ENCODE results near the gene CCDC85B.
"Not testable (repeated sequence)": the region's sequence is repeated elsewhere in the genome, so short reads cannot be mapped to it uniquely, and the experiment has no call there.

The CCDC85B gene

DNA sequence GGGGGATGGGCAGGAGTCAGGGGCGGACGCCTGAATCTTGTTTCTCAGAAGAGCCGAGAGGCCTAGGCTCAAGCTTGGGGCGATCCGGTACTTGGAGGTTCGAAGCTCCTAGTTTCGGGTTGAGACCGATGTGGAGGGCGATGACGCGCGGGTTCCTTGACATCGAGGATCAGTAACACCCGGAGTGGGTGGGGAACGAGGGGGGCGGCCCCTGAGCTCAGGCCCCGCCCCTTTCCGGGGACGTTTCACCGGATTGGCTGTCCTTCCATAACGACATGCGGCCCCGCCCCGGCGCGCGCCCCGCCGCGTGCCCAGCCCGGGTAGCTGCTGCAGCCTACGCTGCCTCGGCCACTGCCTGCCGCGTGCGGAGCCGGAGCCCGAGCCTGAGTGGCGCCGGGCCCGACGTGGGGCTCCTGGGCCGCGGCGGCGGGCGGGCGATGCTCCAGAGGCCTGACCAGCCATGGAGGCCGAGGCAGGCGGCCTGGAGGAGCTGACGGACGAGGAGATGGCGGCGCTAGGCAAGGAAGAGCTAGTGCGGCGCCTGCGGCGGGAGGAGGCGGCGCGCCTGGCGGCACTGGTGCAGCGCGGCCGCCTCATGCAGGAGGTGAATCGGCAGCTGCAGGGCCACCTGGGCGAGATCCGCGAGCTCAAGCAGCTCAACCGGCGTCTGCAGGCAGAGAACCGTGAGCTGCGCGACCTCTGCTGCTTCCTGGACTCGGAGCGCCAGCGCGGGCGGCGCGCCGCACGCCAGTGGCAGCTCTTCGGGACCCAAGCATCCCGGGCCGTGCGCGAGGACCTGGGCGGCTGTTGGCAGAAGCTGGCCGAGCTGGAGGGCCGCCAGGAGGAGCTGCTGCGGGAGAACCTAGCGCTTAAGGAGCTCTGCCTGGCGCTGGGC is at the start of gene CCDC85B:
TSS of gene CCDC85B (plus strand) at position 350 of the 895 bp plus-strand sequence. CDS start at position 461, 111 bp downstream.
- DNase-seq (ENCODE audit: low read depth): peak; percentile 68
- peak; percentile 17 for TF ChIP-seq CTCF (conservative IDR thresholded peaks at IDR 0.05; ENCODE audit: low read depth, low read length)
- peak within 1 kb of the TSS; percentile 68 for H3K4me3 ChIP-seq (ENCODE audit: low read length)

GRCh38 chr11:65842144-65842543 is 48.3 kb upstream of the CCDC85B start:
- TF ChIP-seq CTCF (conservative IDR thresholded peaks at IDR 0.05; ENCODE audit: low read depth, low read length): no peak
- no peak overlapping the region for H3K4me3 ChIP-seq (ENCODE audit: low read length)

GRCh38 chr11:65843811-65844210 is 46.7 kb upstream of the CCDC85B start:
- no peak for DNase-seq (ENCODE audit: low read depth)
- TF ChIP-seq CTCF (conservative IDR thresholded peaks at IDR 0.05; ENCODE audit: low read depth, low read length): no peak
- no peak overlapping the region for H3K4me3 ChIP-seq (ENCODE audit: low read length)

More at GRCh38 chr11:65842144-65842543, 48.3 kb upstream of the CCDC85B start:
- DNase-seq (ENCODE audit: low read depth): no peak

- TF ChIP-seq CTCF (conservative IDR thresholded peaks at IDR 0.05; ENCODE audit: low read depth, low read length): no peak
- no peak for DNase-seq (ENCODE audit: low read depth)
- H3K4me3 ChIP-seq (ENCODE audit: low read length): no peak overlapping the region
Observed at GRCh38 chr11:65844231-65844872, 46.1 kb upstream of the CCDC85B start.

DNA sequence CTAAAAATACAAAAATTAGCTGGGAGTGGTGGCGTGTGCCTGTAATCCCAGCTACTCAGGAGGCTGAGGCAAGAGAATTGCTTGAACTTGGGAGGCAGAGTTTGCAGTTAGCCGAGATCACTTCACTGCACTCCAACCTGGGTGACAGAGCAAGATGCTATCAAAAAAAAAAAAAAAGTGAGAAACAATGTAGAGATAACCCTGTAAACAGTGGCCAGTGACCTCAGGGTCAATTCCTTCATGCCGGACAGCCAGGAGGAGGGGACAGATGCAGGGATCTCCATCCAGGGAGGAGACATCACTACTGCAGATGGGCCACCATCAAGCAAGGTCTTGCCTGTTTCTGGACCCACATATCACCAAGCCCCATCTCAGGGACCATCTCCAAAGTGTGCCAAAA is 42.7 kb upstream of the CCDC85B start:
- no peak for DNase-seq (ENCODE audit: low read depth)
- no peak overlapping the region for H3K4me3 ChIP-seq (ENCODE audit: low read length)
- no peak for TF ChIP-seq CTCF (conservative IDR thresholded peaks at IDR 0.05; ENCODE audit: low read depth, low read length)

GRCh38 chr11:65848693-65849092 is 41.8 kb upstream of the CCDC85B start:
- not testable (repeated sequence) for H3K4me3 ChIP-seq (ENCODE audit: low read length); DNase-seq (ENCODE audit: low read depth)

GRCh38 chr11:65849366-65849765 is 41.1 kb upstream of the CCDC85B start:
- no peak overlapping the region for H3K4me3 ChIP-seq (ENCODE audit: low read length)
- TF ChIP-seq CTCF (conservative IDR thresholded peaks at IDR 0.05; ENCODE audit: low read depth, low read length): no peak
- no peak for DNase-seq (ENCODE audit: low read depth)

Measured in retinal pigment epithelial cell (primary cell).